ENCODE measurements around the gene TRAF7.
"Not testable (repeated sequence)": the region's sequence is repeated elsewhere in the genome, so short reads cannot be mapped to it uniquely, and the experiment has no call there.

The TRAF7 gene

GRCh38 chr16:2121853-2122252 is 33.7 kb upstream of the TRAF7 start:
- H3K4me3 ChIP-seq (ENCODE audit: low read length) = no peak overlapping the region
- TF ChIP-seq ZNF274 (IDR thresholded peaks at IDR 0.05; ENCODE audit: low read depth, low read length) = no peak

- TF ChIP-seq ZNF274 (IDR thresholded peaks at IDR 0.05; ENCODE audit: low read depth, low read length) = no peak
- H3K4me3 ChIP-seq (ENCODE audit: low read length) = no peak overlapping the region
Measured at GRCh38 chr16:2122429-2122828, 33.2 kb upstream of the TRAF7 start.

GRCh38 chr16:2122934-2123683 is 32.5 kb upstream of the TRAF7 start:
- H3K4me3 ChIP-seq (ENCODE audit: low read length) = not testable (repeated sequence)

- H3K4me3 ChIP-seq (ENCODE audit: low read length) = not testable (repeated sequence)
Measured at GRCh38 chr16:2123706-2124376, 31.7 kb upstream of the TRAF7 start.

- not testable (repeated sequence) for H3K4me3 ChIP-seq (ENCODE audit: low read length)
Measured at GRCh38 chr16:2124377-2124693, 31.2 kb upstream of the TRAF7 start.

- not testable (repeated sequence) for H3K4me3 ChIP-seq (ENCODE audit: low read length)
Measured at GRCh38 chr16:2124694-2125444, 30.7 kb upstream of the TRAF7 start.

- not testable (repeated sequence) for H3K4me3 ChIP-seq (ENCODE audit: low read length)
Measured at GRCh38 chr16:2125609-2126008, 30.0 kb upstream of the TRAF7 start.

GRCh38 chr16:2126161-2126743 is 29.3 kb upstream of the TRAF7 start:
- not testable (repeated sequence) for H3K4me3 ChIP-seq (ENCODE audit: low read length)

- not testable (repeated sequence) for H3K4me3 ChIP-seq (ENCODE audit: low read length)
Measured at GRCh38 chr16:2126928-2127556, 28.5 kb upstream of the TRAF7 start.

GRCh38 chr16:2127630-2128280 is 27.8 kb upstream of the TRAF7 start:
- not testable (repeated sequence) for H3K4me3 ChIP-seq (ENCODE audit: low read length)

- H3K4me3 ChIP-seq (ENCODE audit: low read length) = not testable (repeated sequence)
Measured at GRCh38 chr16:2129251-2129650, 26.3 kb upstream of the TRAF7 start.

- H3K4me3 ChIP-seq (ENCODE audit: low read length) = not testable (repeated sequence)
Measured at GRCh38 chr16:2129890-2130447, 25.6 kb upstream of the TRAF7 start.

- not testable (repeated sequence) for H3K4me3 ChIP-seq (ENCODE audit: low read length)
Measured at GRCh38 chr16:2133797-2134196, 21.8 kb upstream of the TRAF7 start.

- H3K4me3 ChIP-seq (ENCODE audit: low read length) = peak overlapping the region; percentile 67; the same call in 1 of the 2 replicates
Measured at GRCh38 chr16:2135071-2135470, 20.5 kb upstream of the TRAF7 start.

GRCh38 chr16:2135770-2136490 is 19.7 kb upstream of the TRAF7 start, which contains the start of gene PKD1:
TSS of gene PKD1 (minus strand) at chr16:2135898. CDS start at chr16:2135689, 209 bp downstream.
- peak within 1 kb of the TSS; percentile 67; the same call in 1 of the 2 replicates for H3K4me3 ChIP-seq (ENCODE audit: low read length)
